ENCODE data around the gene GMDS.

Gene GMDS

GRCh38 chr6:2099870-2100269, 145.5 kb downstream of the GMDS start:
- DNase-seq (ENCODE audit: low read depth in 2 of 2): no peak

- no peak for DNase-seq (ENCODE audit: low read depth in 2 of 2)
These were observed 147.9 kb downstream of the GMDS start for GRCh38 chr6:2097464-2097863.

- DNase-seq (ENCODE audit: low read depth in 2 of 2): no peak
These were observed 150.8 kb downstream of the GMDS start for GRCh38 chr6:2094642-2095041.

GRCh38 chr6:2086326-2086965, 159.0 kb downstream of the GMDS start:
- no peak for DNase-seq (ENCODE audit: low read depth in 2 of 2)

GRCh38 chr6:2085657-2086056, 159.7 kb downstream of the GMDS start:
- no peak for DNase-seq (ENCODE audit: low read depth in 2 of 2)

GRCh38 chr6:2081155-2082138, 164.0 kb downstream of the GMDS start:
- DNase-seq (ENCODE audit: low read depth in 2 of 2): peak in 1 of 2 donors; percentile 27

- DNase-seq (ENCODE audit: low read depth in 2 of 2): no peak
These were observed 166.5 kb downstream of the GMDS start for GRCh38 chr6:2078888-2079287.

GRCh38 chr6:2077826-2078225, 167.6 kb downstream of the GMDS start:
- DNase-seq (ENCODE audit: low read depth in 2 of 2): no peak

GRCh38 chr6:2073476-2073875, 171.9 kb downstream of the GMDS start:
- DNase-seq (ENCODE audit: low read depth in 2 of 2): no peak

- no peak for DNase-seq (ENCODE audit: low read depth in 2 of 2)
These were observed 173.0 kb downstream of the GMDS start for GRCh38 chr6:2072453-2072852.

- DNase-seq (ENCODE audit: low read depth in 2 of 2): no peak
These were observed 181.9 kb downstream of the GMDS start for GRCh38 chr6:2063547-2063946.

- DNase-seq (ENCODE audit: low read depth in 2 of 2): no peak
These were observed 183.5 kb downstream of the GMDS start for GRCh38 chr6:2061880-2062279.

GRCh38 chr6:2055911-2056310, 189.5 kb downstream of the GMDS start:
- no peak for DNase-seq (ENCODE audit: low read depth in 2 of 2)

- no peak for DNase-seq (ENCODE audit: low read depth in 2 of 2)
These were observed 190.3 kb downstream of the GMDS start for GRCh38 chr6:2055143-2055542.

- no peak for DNase-seq (ENCODE audit: low read depth in 2 of 2)
These were observed 190.8 kb downstream of the GMDS start for GRCh38 chr6:2054516-2055067.

GRCh38 chr6:2053691-2054090, 191.7 kb downstream of the GMDS start:
- no peak for DNase-seq (ENCODE audit: low read depth in 2 of 2)

GRCh38 chr6:2047855-2048254, 197.6 kb downstream of the GMDS start:
- no peak for DNase-seq (ENCODE audit: low read depth in 2 of 2)

- DNase-seq (ENCODE audit: low read depth in 2 of 2): no peak
These were observed 201.2 kb downstream of the GMDS start for GRCh38 chr6:2044192-2044591.

- no peak for DNase-seq (ENCODE audit: low read depth in 2 of 2)
These were observed 202.3 kb downstream of the GMDS start for GRCh38 chr6:2042956-2043648.

GRCh38 chr6:2038092-2038491, 207.3 kb downstream of the GMDS start:
- DNase-seq (ENCODE audit: low read depth in 2 of 2): no peak

- DNase-seq (ENCODE audit: low read depth in 2 of 2): no peak
These were observed 208.0 kb downstream of the GMDS start for GRCh38 chr6:2037237-2037926.

GRCh38 chr6:2036710-2037023, 208.7 kb downstream of the GMDS start:
- DNase-seq (ENCODE audit: low read depth in 2 of 2): no peak

All from stimulated activated CD8-positive, alpha-beta memory T cell treated with anti-CD3 and anti-CD28 coated beads, Interleukin-15, amount 100 ng/mL, for 48 hours (primary cell).